Activated CD8-positive, alpha-beta memory T cell treated with anti-CD3 and anti-CD28 coated beads for 4 hours (primary cell): ENCODE results near the gene OR1Q1.
"Not testable (repeated sequence)": the region's sequence is repeated elsewhere in the genome, so short reads cannot be mapped to it uniquely, and the experiment has no call there.

Experiments used
- DNase-seq, 2 donors: peaks; one replicate each; pipeline ENCODE4 v3.0.0-alpha.2; 2020; ENCODE audit warnings: low read depth in 2 of 2

The OR1Q1 gene, protein sequence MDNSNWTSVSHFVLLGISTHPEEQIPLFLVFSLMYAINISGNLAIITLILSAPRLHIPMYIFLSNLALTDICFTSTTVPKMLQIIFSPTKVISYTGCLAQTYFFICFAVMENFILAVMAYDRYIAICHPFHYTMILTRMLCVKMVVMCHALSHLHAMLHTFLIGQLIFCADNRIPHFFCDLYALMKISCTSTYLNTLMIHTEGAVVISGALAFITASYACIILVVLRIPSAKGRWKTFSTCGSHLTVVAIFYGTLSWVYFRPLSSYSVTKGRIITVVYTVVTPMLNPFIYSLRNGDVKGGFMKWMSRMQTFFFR

DNA sequence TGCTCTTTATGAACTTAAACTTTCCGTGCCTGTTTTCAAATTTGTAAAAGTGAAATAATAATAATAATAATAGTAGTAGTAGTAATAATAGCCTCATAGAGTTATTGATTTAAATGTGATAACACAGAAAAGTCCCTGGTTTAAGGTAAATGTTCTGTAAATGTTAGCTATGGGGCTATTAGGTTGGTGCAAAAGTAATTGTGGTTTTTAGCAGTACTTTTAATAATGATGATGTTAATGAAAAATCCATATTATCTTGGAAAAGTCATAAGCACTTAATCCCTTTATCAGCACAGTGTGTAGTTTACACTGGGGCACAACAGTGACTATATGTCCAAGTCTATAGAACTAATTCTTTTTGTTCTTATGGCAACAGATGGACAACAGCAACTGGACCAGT, at the start of gene OR1Q1:
TSS of gene OR1Q1 (plus strand) at position 377 of the 400 bp plus-strand sequence. CDS start at position 377, 0 bp downstream.
- no peak for DNase-seq

DNA sequence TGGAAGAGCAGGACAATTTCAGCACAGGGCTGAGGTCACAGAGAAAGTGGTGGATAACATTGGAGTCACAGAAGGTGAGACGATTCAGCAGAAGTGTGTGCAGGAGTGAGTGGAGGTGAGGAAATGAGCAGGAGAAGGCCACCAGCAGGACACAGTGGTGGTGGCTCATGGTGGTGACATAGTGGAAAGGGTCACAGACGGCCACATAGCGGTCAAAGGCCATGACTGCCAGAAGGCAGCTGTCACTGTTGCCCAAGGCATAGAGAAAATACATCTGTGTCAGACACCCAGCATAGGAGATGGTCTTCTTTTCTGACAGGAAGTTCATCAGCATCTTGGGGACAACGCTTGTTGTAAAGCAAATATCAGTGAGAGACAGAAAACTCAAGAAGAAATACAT, 46.6 kb upstream of the OR1Q1 start:
- DNase-seq = no peak

DNA sequence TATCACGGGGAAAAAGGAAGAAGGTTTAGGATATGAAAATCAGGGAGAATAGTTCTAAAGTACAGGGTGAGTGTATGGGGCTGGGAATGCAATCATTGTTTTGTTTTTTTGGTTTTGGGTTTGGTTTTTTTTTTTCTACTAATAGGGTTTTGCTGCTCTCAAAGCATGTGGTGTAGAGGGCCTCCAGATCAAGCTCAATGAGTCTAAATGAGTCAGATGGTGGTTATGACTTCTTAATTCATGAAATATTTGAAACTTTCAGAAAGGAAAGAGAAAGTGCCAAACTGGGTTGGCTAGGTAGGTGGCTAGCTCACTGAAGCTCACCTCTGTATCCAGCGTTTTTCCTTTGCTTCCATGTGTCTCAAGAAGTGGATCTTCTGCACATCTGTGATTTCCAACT, 42.1 kb upstream of the OR1Q1 start:
- DNase-seq = no peak

DNA sequence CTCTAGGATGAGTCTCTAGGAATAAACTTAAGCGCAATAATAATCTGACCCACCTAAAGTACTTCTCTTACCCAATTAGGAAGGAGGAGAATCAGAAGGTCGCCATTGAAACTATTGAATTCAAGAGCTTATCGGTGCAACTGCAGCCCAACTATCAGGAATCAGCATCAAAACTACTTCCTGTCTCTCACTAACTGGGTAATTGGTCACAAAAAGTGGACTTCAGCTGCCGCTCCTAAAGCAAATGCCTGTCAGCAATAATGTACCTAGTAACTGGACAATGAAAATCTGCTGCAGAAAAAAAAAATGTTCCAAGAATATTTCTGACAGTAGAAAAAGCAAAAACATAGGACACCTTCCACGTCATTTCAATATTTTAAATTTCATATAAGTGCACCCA, 34.7 kb upstream of the OR1Q1 start:
- no peak for DNase-seq

DNA sequence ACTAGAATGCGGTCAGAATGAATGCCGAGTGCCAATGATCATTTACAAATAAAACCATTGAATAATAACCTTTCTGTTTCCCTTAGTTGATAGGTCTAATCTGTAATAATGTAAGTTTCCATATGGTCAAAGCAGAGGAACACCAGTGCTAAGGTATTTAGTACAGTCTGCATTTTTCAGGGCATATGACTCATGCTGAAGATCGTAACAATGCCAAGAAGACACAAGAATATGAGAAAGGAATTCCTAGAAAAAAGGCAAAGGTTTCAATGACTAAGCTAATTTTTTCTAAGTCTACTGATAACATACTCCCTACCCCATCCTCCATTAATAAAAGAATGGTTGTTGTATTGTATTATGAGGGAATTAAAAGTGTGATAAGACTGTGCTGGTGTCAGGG, 34.2 kb upstream of the OR1Q1 start:
- no peak for DNase-seq

DNA sequence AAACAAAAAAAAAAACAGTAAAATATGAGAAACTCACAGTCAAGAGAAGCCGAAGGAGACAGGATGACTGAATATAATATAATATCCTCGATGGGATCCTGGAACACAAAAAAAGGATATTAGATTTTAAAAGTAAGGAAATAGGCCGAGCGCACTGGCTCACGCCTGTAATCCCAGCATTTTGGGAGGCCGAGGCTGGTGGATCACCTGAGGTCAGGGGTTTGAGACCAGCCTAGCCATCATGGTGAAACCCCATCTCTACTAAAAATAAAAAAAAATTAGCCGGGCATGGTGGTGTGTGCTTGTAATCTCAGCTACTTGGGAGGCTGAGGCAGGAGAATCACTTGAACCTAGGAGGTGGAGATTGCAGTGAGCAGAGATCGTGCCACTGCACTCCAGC, 31.3 kb upstream of the OR1Q1 start, which contains the start of gene OR1L8:
TSS of gene OR1L8 (minus strand) at position 101 of the 400 bp plus-strand sequence. CDS start 14,907 bp downstream, outside the sequence.
- not testable (repeated sequence) for DNase-seq

DNA sequence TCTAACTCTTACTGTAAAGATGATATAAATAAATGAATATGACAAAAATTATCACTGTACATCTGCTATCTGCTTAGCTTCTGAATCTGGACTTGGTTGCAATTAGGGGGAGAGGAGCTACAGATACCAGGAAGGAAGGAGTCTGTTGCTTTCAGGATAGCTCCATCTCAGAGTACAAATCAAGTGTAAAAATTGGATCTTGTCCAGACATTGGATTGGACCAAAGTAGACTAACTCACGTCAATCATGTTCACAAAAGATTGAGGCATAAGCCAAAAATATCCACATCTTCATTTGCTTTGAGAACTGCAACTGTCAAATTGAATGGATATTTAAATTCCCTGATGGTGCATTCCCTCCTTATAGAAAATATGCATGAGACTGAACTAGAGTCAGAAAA, 8.8 kb upstream of the OR1Q1 start:
- no peak for DNase-seq

DNA sequence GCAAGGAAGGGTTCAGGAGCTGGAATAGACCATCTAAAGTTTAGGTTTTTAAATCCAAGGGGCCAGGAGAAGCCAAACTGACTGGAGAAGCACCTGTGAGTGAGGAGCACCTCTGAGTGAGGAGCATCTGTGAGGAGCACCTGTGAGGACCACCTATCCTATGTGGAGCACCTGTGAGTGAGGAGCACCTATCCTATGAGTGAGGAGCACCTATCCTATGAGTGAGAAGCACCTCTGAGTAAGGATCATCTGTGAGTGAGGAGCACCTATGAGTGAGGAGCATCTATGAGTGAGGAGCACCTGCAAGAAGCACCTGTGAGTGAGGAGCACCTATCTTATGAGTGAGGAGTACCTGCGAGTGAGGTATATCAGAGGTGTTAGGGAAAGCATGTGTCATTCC, 8.0 kb upstream of the OR1Q1 start:
- DNase-seq = no peak

DNA sequence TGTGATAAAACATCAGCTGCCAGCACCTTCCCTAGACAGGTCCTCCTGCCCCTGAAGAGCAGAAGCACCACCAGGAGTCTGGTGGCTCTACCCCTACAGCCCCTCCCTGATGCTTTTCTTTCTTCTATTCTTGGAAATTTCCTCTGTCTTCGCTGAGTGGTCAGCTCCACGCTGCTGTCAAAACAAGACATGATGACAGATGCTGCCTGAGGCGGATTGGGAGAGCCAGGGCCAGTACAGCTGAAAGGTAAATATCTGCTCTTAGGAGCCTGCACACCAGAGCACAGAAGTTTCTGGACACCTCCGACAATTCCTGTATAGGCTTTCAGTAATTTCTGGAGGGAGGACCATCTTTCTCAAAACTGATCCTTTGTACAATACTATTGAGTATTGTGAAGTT, 4.7 kb upstream of the OR1Q1 start:
- no peak for DNase-seq

DNA sequence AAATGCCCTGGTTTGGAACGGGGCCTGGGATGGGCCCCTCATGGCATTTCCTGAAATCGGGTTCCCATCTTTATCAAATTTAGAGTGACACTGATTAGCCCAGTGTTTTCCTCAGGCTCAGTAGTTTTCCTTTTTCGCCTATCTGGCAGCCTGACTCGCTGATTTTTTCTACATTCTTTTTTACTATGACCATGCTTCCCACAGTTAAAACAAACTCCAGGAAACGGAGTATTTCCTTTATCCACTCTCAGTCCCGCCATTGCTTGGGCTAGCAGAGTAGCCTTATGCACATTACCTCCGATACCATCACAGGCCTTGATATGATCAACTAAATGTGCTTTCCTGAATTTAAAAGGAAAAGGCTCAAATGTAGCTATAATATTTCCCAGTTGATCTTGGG, 5.5 kb downstream of the OR1Q1 start:
- no peak for DNase-seq

DNA sequence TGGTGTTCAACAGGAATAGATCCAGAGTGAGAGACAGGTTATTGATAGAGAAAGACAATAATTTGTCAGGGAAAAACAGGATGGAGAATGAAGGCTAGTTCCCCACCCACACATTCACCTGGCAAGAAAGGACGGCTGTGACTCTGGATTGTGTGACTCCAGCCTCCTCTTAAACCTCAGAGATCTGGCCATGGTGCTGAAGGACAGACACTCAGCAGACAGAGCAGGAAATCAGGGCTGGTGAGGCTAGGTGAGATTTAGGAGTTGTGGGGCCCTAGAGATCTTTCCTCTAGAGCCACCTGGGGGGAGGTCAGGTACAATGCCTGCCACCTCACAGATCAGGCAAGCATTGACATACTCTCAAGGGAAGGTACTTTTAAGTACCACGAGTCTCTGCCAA, 27.7 kb downstream of the OR1Q1 start:
- DNase-seq = no peak

DNA sequence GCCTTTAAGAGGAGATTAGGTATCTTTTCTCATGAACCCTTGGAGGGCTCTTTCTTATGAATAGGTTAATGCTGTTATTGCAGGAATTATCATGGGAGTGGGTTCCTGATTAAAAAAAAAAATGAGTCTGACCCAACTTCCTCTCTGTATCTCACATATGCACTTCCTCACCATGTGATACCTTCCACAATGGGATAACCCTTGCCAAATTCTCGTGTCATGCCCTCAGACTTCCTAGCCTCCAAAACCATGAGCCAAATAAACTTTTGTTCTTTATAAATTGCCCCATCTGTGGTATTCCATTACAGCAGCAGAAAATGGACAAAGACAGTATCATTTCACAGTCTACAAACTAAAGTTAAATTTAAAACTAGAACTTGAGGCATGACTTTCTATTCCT, 41.8 kb downstream of the OR1Q1 start:
- DNase-seq = no peak

DNA sequence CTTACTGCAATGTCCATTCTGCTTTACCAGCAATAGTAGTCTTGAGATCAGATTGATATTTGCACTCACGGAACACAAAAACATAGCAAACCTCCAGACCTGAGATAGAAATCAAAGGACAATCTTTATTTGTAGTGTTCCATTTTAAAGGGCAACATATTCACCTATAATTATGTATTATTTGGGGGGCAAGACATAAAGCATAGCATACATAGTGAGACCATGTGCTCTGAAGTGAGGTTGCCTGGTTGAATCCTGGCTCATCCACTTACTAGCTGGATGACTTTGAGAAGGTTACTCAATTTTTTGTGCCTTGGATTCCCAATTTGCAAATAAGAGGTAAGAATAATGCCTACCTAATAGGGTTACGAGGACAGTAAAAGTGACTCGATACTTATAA, 43.0 kb downstream of the OR1Q1 start, which contains the start of gene OR1B1:
TSS of gene OR1B1 (minus strand) at position 101 of the 400 bp plus-strand sequence.
- DNase-seq = no peak

DNA sequence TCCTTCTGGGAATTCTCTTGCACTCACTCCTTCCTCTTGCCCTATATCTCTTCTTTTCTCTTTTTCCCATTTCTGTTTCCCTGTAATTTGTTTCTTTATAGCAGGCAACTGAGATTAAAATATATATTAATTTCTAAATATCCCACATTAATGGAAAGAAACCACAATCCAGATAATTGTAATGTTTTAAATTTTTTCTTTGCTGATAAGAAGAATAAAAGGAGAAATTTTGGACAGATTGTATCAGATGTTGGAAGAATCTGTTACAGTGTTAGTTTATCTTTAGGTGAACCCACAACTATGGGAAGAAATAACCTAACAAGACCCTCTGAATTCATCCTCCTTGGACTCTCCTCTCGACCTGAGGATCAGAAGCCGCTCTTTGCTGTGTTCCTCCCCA, 46.9 kb downstream of the OR1Q1 start, which contains the start of gene OR1L1:
TSS of gene OR1L1 (plus strand) at position 301 of the 400 bp plus-strand sequence. CDS start at position 301, 0 bp downstream.
- no peak for DNase-seq
